B cell (primary cell): ENCODE data around the gene OR2F1. TPM values are rescaled to one million over a fixed set of nuclear protein-coding genes. Genes with fewer than 3 reads are reported as not detected.

ENCODE experiments used
- ATAC-seq: fragments of 200-7000 bp; cut with Tn5 transposase; one replicate; pipeline ENCODE4 v1.10.0; 2021; ENCODE audit warnings: low read depth, mild to moderate bottlenecking, moderate number of reproducible peaks, moderate library complexity
- CTCF ChIA-PET: fragments of 350-600 bp; sonication (Branson Sonifier 250); formaldehyde crosslinking; loops from one replicate; lab custom pipeline; 2021; ENCODE audit warnings: antibody characterized with exemption, inconsistent platforms; lab: Charles Lee
- POLR2A ChIA-PET: fragments of 350-600 bp; sonication (Branson Sonifier 250); formaldehyde crosslinking; loops from one replicate; lab custom pipeline; 2021; ENCODE audit warnings: antibody characterized with exemption; lab: Charles Lee
- DNase-seq: peaks from one replicate; pipeline ENCODE4 v3.0.0; 2013
- H2AFZ ChIP-seq: 2 replicates; pipeline ENCODE4 v1.6.1; 2012; ENCODE audit warnings: mild to moderate bottlenecking, low read depth, low read length; ENCODE audit not compliant: insufficient read depth, poor library complexity, severe bottlenecking
- H3K27ac ChIP-seq, 2 donors: 1 replicate in 1 of 2; 2 replicates in 1 of 2; pipeline ENCODE4 v1.5.1; 2012 to 2013; ENCODE audit warnings: low read length in 2 of 2, mild to moderate bottlenecking in 2 of 2, moderate library complexity in 1 of 2
- H3K27me3 ChIP-seq, 4 experiments: fragments of 200-600 bp in 1 of 4; sonication (generic) in 1 of 4; replicated peaks in 1 of 4; 1 replicate in 2 of 4; 2 replicates in 2 of 4; pipeline versions ENCODE4 v1.6.1 to v1.7.0; 2013 to 2016; ENCODE audit warnings: low read length in 3 of 4, mild to moderate bottlenecking in 2 of 4, mixed read lengths in 1 of 4, moderate library complexity in 1 of 4; ENCODE audit not compliant: insufficient read depth in 4 of 4, control insufficient read depth in 3 of 4; ENCODE audit errors: control extremely low read depth in 1 of 4
- H3K36me3 ChIP-seq, 2 experiments: replicated peaks in 1 of 2; 1 replicate in 1 of 2; 2 replicates in 1 of 2; pipeline versions ENCODE4 v1.6.1 to v1.7.1; 2013; ENCODE audit warnings: low read length in 1 of 2; ENCODE audit not compliant: insufficient read depth in 2 of 2, control insufficient read depth in 1 of 2; ENCODE audit errors: control extremely low read depth in 1 of 2, extremely low read depth in 1 of 2
- H3K4me1 ChIP-seq, 2 donors: fragments of 200-600 bp in 1 of 2; sonication (generic) in 1 of 2; 1 replicate in 1 of 2; 2 replicates in 1 of 2; pipeline versions ENCODE4 v1.5.1 to v1.6.1; 2013 to 2017; ENCODE audit warnings: low read length in 2 of 2; ENCODE audit not compliant: control insufficient read depth in 2 of 2, insufficient read depth in 2 of 2
- H3K4me2 ChIP-seq: replicated peaks from 2 replicates; pipeline ENCODE3; 2012; ENCODE audit warnings: mild to moderate bottlenecking, low read depth, low read length; ENCODE audit not compliant: poor library complexity, severe bottlenecking
- H3K4me3 ChIP-seq, 5 experiments: fragments of 200-600 bp in 1 of 5; sonication (generic) in 1 of 5; 1 replicate in 3 of 5; 2 replicates in 2 of 5; pipeline versions ENCODE4 v1.5.1 to v1.7.0; 2011 to 2016; ENCODE audit warnings: low read length in 4 of 5, mild to moderate bottlenecking in 4 of 5, low read depth in 2 of 5, control low read depth in 1 of 5, moderate library complexity in 1 of 5; ENCODE audit not compliant: insufficient read depth in 1 of 5; ENCODE audit errors: control extremely low read depth in 1 of 5, extremely low read depth in 1 of 5
- H3K79me2 ChIP-seq: fragments of 200-600 bp; sonication (generic); one replicate; pipeline ENCODE4 v1.6.0; 2016; ENCODE audit warnings: low read length; ENCODE audit not compliant: control insufficient read depth, insufficient read depth
- H3K9ac ChIP-seq: fragments of 200-600 bp; sonication (generic); 2 replicates; pipeline ENCODE4 v1.6.1; 2017; ENCODE audit warnings: mild to moderate bottlenecking, low read length, moderate library complexity
- H3K9me3 ChIP-seq, 3 donors: one replicate each; pipeline versions ENCODE4 v1.6.1 to v1.7.1; 2013; ENCODE audit warnings: low read length in 2 of 3; ENCODE audit not compliant: control insufficient read depth in 2 of 3, insufficient read depth in 1 of 3; ENCODE audit errors: control extremely low read depth in 1 of 3
- H4K20me1 ChIP-seq: 2 replicates; pipeline ENCODE4 v1.6.0; 2012; ENCODE audit warnings: mild to moderate bottlenecking, low read length; ENCODE audit not compliant: insufficient read depth, control insufficient read depth, poor library complexity, severe bottlenecking
- H3K27ac Mint-ChIP-seq: one replicate; pipeline ENCODE4 v1.8.0; 2021; ENCODE audit warnings: mixed read lengths
- H3K27me3 Mint-ChIP-seq: one replicate; pipeline ENCODE4 v1.8.0; 2021; ENCODE audit warnings: mixed read lengths
- H3K4me1 Mint-ChIP-seq: one replicate; pipeline ENCODE4 v1.8.0; 2021; ENCODE audit warnings: mixed read lengths
- H3K4me3 Mint-ChIP-seq: one replicate; pipeline ENCODE4 v1.8.0; 2021; ENCODE audit warnings: mixed read lengths
- H3K9me3 Mint-ChIP-seq: one replicate; pipeline ENCODE4 v1.8.0; 2022; ENCODE audit warnings: mixed read lengths; ENCODE audit not compliant: insufficient read depth
- EZH2 ChIP-seq: IDR thresholded peaks from 2 replicates; pipeline ENCODE4 v1.6.1; 2012; ENCODE audit warnings: borderline replicate concordance, low read depth, mild to moderate bottlenecking, moderate library complexity, low read length; ENCODE audit not compliant: insufficient read depth, poor library complexity, severe bottlenecking
- WGBS: methylation state at CpG from one replicate; pipeline ENCODE4 v1.1.5; 2013; ENCODE audit warnings: missing lambda C conversion rate; ENCODE audit not compliant: insufficient coverage; 5-methylcytosine and 5-hydroxymethylcytosine counted together
- intact Hi-C: fragments of 100-400 bp; cut with micrococcal nuclease; formaldehyde crosslinking; loops from one replicate; pipeline ENCODE4 v1.10.0; 2022
- polyA plus RNA-seq: library from polyadenylated mRNA; depleted of rRNA; stranded (reverse); fragments of >200 nt; gene quantifications from 2 replicates; pipeline ENCODE4 v1.2.3, GENCODE V29; 2012
- total RNA-seq, 2 donors: library from RNA; stranded (reverse); fragments of 120-200 nt in 1 of 2; gene quantifications; 1 replicate in 1 of 2; 2 replicates in 1 of 2; pipeline versions ENCODE4 v1.2.3 to v1.2.4, GENCODE V29; 2013 to 2022
- TF ChIP-seq, protein P1 (sequence below): fragments of 200-600 bp; IDR thresholded peaks from one replicate; pipeline ENCODE4 v1.8.0; 2022; ENCODE audit warnings: antibody characterized with exemption, mild to moderate bottlenecking

The OR2F1 gene
- total and polyA plus RNA-seq, 2 donors (not counting 1 experiment from before 2014, with no cell fraction given), result not detected

DNA sequence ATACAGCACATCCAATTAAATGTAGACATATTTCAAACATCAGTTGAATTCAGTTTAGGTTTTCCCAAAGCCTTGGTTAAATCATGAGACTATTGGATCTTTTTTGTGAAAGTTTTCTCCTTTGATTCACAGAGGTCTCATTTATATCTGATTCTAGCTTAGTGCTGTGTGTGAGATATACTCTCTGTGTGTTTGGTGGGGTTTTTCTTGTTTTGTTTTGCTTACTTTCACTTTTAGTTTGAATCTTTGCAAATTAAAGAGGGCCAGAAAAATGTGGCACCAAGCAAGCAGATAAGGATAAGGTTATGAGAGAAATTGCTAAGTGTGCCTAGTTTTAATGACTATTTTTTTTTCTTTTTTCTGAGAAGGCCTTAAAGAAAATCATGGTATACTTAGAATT lies 32.9 kb downstream of the OR2F1 start:
- peaks cover 6% of the 10 kb centered on the region for H3K27me3 Mint-ChIP-seq
- no peaks in the 10 kb centered on the region for H3K27me3 ChIP-seq
- TF ChIP-seq, protein P1, sequence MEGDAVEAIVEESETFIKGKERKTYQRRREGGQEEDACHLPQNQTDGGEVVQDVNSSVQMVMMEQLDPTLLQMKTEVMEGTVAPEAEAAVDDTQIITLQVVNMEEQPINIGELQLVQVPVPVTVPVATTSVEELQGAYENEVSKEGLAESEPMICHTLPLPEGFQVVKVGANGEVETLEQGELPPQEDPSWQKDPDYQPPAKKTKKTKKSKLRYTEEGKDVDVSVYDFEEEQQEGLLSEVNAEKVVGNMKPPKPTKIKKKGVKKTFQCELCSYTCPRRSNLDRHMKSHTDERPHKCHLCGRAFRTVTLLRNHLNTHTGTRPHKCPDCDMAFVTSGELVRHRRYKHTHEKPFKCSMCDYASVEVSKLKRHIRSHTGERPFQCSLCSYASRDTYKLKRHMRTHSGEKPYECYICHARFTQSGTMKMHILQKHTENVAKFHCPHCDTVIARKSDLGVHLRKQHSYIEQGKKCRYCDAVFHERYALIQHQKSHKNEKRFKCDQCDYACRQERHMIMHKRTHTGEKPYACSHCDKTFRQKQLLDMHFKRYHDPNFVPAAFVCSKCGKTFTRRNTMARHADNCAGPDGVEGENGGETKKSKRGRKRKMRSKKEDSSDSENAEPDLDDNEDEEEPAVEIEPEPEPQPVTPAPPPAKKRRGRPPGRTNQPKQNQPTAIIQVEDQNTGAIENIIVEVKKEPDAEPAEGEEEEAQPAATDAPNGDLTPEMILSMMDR, result no peak
- no peak for TF ChIP-seq EZH2
- H3K4me3 ChIP-seq, result no peak overlapping the region
- no peaks in the 10 kb centered on the region for H3K4me1 Mint-ChIP-seq
- POLR2A ChIA-PET, result no interaction called here
- no peak overlapping the region for H3K27ac Mint-ChIP-seq
- H3K9ac ChIP-seq, result no peak overlapping the region
- H2AFZ ChIP-seq, result no peak overlapping the region
- H3K4me1 ChIP-seq, result no peaks in the 10 kb centered on the region
- CTCF ChIA-PET, result no interaction called here
- H3K4me3 Mint-ChIP-seq, result no peak overlapping the region
- H3K4me2 ChIP-seq, result no peak overlapping the region
- no peaks in the 10 kb centered on the region for H4K20me1 ChIP-seq
- H3K79me2 ChIP-seq, result no peaks in the 10 kb centered on the region
- no peak overlapping the region for H3K27ac ChIP-seq
- intact Hi-C loops, result no loop called here
- H3K36me3 ChIP-seq, result no peaks in the 10 kb centered on the region
- ATAC-seq, result no peak
- no peak for DNase-seq
- no peaks in the 10 kb centered on the region for H3K9me3 ChIP-seq
- H3K9me3 Mint-ChIP-seq, result peaks cover 11% of the 10 kb centered on the region

- Mint-ChIP-seq H3K9me3 (peaks cover 8% of the 10 kb centered on the region), H3K4me3 (no peak overlapping the region), H3K27ac (no peak overlapping the region), H3K4me1 (no peaks in the 10 kb centered on the region), H3K27me3 (peaks cover 4% of the 10 kb centered on the region)
- TF ChIP-seq EZH2, result no peak
- TF ChIP-seq, protein P1, result no peak
- ATAC-seq, result no peak
- 96% methylated on average over 4 of the region's 5 CpGs for WGBS
- DNase-seq, result no peak
- Histone ChIP-seq H3K79me2 (no peaks in the 10 kb centered on the region), H3K36me3 (no peaks in the 10 kb centered on the region), H3K27ac (no peak overlapping the region), H3K27me3 (no peaks in the 10 kb centered on the region), H3K4me2 (no peak overlapping the region), H3K4me1 (no peaks in the 10 kb centered on the region), H2AFZ (no peak overlapping the region), H3K4me3 (no peak overlapping the region), H3K9me3 (no peaks in the 10 kb centered on the region), H3K9ac (no peak overlapping the region), H4K20me1 (no peaks in the 10 kb centered on the region)
- intact Hi-C loops, result no loop called here
- POLR2A ChIA-PET, result no interaction called here
- CTCF ChIA-PET, result no interaction called here
These were observed 34.5 kb downstream of the OR2F1 start for GRCh38 chr7:143988976-143989745.
